Measurements from ENCODE around the gene FHOD3.

FHOD3 gene

DNA sequence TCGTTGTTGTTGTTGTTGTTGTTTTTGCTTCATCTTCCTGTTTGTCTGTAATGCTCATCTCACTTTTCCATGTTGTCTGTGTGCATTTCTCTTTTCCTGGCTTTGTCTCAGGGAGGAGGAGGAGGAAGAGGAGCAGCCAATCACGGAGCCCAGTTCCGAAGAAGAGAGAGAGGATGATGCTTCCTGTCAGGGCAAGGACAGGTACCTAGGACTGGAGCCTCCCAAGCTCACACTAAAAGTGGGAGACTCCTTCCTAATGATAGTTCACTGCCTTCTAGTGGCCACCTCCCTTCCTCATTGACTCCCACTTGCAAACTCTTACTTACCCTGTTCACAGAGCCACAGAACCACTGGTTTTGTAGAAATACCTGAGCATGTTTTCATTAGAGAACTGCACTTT is 351.7 kb downstream of the FHOD3 start:
- in situ Hi-C loops (cut with MboI; ENCODE audit: low sequenced_read_pairs) = no loop called here

DNA sequence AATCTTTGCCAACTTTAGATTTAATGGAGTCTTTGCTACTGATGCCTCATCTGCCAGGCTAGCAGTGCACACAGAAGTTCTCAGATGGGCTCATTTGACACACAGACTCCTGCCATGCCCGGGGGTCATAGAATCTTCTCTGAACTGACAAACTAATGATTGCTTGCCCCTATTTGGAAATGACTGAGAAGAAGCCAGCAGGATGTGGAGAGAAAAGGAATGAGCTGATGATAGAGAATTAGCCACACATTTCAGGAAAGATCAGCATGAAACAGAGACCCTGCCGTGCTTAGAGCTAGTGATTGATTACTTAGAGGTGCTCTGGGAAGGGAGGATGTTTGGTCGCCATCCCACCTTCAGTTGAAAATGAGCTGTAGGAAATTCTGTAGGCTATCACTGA is 352.8 kb downstream of the FHOD3 start:
- in situ Hi-C loops (cut with MboI; ENCODE audit: low sequenced_read_pairs) = no loop called here

DNA sequence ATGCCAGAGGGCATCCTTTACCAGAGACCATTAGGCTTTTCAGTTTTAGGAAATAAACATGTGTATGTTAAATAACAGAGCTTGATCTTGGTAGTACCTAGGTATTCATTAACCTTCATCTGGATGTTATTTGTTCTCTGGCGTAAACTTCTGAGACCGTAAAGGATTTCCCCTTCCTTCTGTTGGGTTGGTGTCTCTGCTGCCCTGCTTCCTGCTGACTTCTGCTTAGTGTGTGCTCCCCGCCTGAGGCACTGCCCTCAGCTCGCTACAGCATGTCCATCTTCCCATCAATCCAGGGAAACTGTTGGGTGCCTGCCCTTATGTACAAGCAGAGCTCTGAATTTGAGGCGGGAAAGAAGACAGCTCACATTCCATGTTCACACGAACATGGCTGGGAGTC is 353.4 kb downstream of the FHOD3 start:
- in situ Hi-C loops (cut with MboI; ENCODE audit: low sequenced_read_pairs) = no loop called here

DNA sequence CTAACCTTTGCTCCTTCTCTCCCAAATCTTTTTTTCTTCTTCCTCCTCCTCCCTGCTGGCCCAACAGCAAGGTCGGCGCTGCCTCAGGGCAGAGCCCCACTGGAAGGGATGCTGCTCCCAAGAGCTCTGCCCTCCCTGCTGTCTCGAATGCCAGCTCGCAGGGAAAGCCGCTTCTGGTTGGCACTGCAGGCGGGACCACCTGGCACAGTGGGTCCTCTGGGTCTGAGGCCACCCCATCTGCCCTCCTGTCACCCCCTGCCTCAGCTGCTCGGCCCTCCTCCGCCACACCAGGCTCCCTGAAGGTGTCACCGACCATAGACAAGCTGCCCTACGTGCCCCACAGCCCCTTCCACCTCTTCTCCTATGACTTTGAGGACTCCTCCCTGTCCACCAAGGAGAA is 355.0 kb downstream of the FHOD3 start:
- in situ Hi-C loops (cut with MboI; ENCODE audit: low sequenced_read_pairs) = no loop called here

DNA sequence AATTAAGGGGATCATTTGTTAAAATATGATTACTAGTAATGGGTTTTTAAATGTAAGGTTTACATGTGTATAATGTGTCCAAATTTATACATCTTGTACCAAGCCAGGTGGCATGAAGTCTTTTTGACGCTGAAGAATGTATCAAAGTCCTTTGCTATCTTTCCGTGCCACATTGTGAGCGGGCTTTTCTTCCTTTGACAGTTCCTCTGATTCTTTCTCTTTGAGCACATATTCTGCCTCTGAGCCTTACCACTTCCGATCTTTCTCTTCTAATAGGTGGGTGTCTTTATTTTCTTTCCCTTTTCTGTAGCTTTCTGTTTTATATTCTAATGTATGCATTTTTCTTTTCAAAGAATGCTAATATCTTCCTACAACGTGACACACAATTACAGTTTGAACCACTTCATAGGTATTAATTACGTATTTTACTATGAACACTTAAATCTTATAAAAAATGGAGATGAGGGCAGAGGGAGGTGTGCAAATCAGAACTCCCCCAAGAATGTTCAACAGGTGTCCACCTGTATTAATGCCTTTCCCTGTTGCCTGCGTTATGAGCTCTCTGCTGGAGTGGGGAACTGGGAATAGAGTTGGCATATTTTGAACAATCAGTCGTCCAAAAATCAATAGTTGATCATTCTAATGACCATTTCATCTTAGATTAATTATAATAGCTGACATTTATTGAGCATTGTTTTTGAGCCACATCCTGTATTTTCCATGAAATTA is 355.8 kb downstream of the FHOD3 start:
- in situ Hi-C loops (cut with MboI; ENCODE audit: low sequenced_read_pairs) = no loop called here

DNA sequence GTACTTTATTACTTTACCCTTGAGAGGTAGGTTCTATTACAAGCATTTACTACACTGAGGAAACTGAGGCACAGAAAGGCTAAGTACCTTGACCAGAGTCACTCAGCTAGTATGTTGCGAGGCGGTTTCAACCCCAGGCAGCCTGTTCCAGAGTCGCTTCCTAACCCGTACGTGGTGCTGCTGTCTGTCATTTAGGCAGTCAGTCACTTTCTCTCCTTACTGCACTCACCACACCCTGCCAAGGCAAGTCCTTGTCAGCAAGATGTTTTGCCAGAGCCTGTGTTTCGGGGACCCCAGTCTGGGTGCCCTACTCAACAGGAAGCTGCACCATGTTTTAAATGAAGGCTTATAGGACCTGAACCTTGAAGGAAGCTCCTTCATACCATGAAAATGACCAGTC is 356.4 kb downstream of the FHOD3 start:
- in situ Hi-C loops (cut with MboI; ENCODE audit: low sequenced_read_pairs) = no loop called here

DNA sequence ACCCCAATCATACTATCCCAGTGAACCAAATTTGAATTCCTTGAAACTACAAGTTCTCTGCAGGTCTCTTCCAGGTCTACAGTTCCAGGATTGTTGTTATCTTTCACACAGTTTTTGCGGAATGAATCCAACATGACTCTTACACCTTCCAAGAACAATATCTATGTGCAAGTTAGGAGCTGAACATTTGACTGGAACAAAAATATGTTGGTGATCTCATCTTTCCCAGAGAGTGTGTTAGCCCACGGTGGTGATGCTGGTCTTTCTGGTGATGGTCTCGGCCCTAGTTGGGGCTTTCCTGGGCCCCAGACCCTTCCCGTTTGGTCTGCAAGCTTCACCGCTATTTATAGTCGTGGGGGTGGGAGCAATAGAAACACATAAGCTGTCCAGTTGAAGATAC is 357.6 kb downstream of the FHOD3 start:
- in situ Hi-C loops (cut with MboI; ENCODE audit: low sequenced_read_pairs) = no loop called here

DNA sequence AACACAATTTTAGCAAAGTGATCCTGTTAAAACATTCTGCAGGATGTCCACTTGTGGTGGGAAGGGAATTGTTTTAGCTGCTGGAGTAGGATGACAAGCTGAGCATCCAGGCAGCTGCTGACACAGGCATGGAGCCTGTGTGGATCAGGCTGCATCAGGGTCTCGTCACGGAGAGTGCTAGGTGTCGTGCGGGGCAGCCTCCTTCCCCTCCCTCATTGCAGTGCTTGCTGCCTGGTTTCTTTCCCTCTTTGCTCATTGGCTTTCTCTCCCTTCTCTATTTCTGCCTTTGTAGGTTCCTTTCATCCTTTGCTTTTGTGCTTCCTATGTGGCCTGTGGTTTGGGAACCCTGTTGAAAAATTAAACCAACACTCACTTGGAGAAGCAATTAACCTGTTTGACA is 358.4 kb downstream of the FHOD3 start:
- in situ Hi-C loops (cut with MboI; ENCODE audit: low sequenced_read_pairs) = no loop called here

DNA sequence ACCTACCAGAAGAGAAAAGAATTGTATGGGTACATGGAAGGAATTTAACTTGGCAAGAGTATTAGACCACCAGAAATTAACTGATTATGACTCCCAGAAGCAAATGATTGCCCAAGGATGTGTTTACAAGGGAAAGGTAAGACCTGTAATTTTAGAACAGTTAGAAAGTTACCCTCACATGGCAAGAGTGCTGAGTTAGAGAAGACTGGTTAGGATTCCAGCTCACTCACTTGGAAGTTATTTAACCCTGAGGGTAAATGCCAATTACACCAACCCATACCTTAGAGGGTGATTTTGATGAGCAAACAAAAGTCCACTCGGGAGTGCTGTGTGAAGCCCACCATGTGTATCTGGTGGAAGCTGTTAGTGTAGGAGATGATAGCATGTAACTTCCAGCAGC is 361.1 kb downstream of the FHOD3 start:
- in situ Hi-C loops (cut with MboI; ENCODE audit: low sequenced_read_pairs) = no loop called here

DNA sequence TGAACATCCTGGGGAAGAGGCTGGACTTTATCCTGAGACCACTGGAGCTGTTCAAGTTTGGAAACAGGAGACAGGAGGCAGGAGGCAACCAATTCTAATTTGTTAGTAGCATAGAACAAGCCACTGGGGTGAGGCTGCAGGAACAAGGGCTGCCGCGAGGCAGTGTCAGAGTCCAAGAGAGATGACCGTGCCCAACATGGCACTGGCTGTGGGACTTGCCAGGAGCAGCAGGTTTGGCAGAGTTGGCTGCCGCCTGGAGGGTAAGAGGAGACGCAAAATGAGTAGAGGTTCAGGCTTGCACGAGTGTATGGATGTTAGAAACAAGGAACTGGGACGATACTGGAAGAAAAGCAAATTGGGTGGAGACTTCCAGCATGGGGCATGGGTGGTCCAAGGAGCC is 362.8 kb downstream of the FHOD3 start:
- in situ Hi-C loops (cut with MboI; ENCODE audit: low sequenced_read_pairs) = no loop called here

DNA sequence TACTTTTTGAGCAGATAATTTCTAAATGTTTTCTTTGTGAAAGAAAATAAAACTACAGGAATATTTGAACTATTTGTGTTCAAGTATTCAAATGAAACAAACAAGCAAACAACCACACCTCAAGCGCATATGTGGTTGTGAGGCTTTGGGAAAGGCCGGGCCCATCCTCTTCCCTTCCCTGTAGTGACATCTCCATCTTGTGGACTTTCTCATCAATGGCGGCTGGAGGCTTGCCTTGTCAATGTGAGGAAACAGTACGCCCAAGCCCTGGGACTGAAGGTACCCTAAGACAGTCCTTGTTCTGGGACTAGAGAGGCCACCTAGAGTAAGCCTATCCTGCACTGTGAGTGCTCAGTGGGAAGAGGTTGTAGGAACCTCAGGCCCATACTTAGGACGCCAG is 364.5 kb downstream of the FHOD3 start:
- in situ Hi-C loops (cut with MboI; ENCODE audit: low sequenced_read_pairs) = no loop called here

DNA sequence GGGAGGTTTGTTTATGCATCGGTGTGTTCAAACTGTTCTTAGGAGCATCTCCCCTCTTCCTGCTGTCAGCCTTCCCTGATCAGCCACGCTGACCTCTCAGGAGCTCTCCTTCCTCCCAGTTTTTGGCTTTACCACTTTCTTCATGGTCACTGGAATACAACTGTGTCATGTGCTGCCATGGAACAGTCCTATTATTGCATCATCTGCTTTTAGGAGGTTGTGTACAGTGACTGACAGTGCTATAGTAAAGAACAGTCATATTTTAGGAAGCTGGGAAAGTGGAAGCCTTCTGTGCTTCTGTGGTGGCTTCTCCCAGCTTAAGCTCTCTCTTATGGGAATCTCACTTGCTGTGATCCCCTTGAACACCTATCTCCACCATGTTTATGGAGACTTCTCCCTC is 365.8 kb downstream of the FHOD3 start:
- in situ Hi-C loops (cut with MboI; ENCODE audit: low sequenced_read_pairs) = no loop called here

DNA sequence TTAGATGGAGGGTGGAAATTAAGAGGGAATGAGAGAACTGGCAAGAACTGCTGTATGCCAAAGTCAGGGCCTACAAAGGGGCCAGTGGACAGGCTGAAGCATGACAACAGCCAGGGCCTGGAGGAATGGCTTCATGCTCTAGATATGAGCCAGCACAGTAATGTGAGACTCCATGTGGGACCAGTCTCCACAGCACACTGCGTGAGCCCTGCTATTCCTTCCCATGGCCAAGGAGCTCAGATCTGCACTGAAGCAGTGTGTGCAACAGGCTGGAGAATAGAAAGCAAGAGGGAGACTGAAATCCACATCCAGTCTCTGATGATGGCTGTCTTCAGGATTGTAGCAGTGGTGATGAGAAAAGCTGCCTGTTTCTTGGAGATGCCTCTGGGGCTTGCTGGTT is 368.4 kb downstream of the FHOD3 start:
- in situ Hi-C loops (cut with MboI; ENCODE audit: low sequenced_read_pairs) = no loop called here

DNA sequence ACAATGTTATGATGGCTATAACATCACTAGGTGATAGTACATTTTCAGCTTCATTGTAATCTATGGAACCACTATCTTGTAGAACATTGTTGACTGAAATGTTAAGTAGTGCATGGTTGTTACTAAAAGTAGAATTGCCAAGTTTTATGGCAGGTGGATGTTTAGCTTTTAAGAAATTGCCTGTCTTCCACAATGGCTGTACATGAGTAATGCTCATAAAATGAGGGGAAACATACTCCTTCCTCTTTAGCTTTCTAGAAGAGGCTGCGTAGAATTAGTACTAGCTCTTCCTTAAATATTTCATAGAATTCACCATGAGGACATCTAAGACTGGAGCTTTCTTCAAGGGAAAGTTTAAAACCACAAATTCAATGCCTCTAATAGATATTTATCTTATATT is 370.3 kb downstream of the FHOD3 start:
- in situ Hi-C loops (cut with MboI; ENCODE audit: low sequenced_read_pairs) = no loop called here

DNA sequence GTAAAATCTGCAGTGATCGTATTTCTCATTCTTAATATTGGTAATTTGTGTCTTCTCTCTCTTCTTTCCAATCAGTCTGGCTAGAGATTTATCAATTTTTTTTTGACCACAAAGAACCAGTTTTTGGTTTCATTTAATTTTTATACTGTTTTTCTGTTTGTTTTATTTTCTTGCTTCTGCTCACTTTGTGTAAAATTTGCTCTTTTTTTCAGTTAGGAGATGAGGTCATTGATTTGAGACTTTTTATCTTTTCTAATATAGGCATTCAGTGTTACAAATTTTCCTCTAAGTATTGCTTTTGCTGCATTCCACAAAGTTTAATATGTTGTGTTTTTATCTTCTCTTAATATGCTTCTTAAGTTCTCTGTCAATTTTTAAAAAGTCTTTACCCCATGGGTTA is 370.8 kb downstream of the FHOD3 start:
- in situ Hi-C loops (cut with MboI; ENCODE audit: low sequenced_read_pairs) = no loop called here

DNA sequence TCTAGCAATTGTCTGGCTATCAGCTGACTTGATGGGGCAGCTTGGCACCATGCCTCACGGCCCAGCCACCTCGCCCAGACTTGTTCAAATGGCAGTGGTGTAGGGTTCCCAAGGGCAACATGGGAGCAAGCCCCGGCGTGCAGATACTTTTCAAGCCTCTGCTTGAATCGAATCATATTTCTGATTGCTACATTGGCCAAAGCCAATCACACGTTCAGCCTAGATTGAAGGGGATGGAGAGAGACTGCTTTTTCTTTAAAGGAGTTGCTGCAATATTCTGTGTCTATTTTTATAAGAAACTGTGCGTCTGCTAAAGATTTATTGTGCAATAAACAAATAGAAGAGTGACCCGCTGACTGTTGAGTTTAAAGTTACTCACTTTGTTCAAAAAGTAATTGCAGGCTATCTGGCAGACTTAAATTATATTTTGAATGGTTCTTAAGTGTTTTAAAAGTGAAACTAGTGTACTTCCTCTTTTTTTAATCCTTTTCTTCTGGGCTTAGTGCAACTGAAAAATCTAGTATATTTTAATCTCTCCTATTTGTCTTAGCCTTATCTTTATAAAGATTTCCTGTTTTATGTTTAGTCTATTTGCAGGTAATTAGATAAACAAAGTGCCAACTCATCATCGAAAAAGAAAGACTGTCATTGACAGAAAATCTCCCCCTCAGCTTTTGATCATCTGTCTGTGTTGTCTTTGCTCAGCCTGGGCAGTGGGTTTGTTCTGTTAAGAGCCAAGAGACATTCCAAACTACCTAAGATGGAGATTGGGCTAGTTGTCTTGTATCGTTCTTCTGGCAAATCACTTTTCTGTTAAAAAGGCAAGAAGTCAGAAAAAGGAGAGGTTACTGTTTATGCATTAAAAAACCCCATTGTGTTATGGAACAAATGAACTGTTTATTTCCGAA is 375.2 kb downstream of the FHOD3 start:
- in situ Hi-C loops (cut with MboI; ENCODE audit: low sequenced_read_pairs) = no loop called here

DNA sequence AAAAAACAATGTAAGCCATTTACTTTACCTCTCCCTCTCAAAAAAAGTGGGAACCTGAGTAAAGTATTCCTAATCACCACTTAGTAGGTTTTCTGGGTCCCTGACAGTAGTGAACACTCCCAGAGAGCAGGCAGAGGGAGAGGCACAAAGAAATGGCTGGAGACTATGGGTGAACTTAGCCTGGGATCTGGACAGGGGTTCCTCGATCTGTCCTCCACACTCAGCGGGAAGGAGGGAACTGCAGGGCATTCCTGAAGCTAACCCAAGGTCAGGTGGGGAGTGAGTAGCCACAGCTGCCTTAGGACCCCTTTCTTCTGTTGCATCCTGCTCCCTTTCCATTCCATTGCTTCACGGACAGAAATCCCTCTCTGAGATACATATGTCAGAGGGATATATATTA is 375.9 kb downstream of the FHOD3 start:
- in situ Hi-C loops (cut with MboI; ENCODE audit: low sequenced_read_pairs) = no loop called here

DNA sequence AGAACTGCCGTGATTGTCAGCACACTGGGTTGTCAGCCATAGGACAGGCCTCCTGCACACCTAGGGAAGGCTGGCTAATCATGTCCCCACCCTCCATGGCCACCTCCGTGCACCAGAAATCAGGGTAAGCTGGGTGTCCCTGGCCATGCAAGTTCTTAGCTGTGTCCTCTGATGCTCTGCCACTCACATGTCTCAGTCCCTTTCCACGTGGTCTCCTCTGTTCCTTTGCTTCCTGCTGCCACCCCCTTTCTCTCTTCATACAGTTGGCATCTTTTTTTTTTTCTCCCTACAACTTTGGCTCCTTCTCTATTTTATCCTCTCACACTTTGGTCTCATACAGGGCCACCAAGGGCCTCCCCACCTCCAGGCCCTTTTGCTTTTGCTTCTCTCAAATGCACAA is 377.6 kb downstream of the FHOD3 start:
- in situ Hi-C loops (cut with MboI; ENCODE audit: low sequenced_read_pairs) = no loop called here

DNA sequence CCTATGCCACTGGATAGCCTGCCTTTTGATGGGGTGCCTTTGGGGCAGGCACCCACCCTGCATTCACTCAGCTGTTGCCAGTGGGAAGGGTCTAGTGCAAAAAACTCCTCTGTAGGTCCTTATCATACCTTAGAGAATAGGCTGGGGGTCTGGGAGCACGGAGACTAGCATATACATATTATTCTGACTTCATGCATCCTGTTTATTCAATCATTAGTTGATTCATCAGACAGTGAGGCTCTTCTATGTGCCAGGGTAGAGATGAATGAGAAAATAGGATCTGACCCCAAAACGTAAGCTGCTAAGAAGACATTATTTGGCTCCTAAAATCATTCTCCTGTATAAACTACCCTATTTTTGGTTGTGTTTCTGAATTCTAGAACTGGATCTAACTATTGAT is 378.0 kb downstream of the FHOD3 start:
- in situ Hi-C loops (cut with MboI; ENCODE audit: low sequenced_read_pairs) = no loop called here

DNA sequence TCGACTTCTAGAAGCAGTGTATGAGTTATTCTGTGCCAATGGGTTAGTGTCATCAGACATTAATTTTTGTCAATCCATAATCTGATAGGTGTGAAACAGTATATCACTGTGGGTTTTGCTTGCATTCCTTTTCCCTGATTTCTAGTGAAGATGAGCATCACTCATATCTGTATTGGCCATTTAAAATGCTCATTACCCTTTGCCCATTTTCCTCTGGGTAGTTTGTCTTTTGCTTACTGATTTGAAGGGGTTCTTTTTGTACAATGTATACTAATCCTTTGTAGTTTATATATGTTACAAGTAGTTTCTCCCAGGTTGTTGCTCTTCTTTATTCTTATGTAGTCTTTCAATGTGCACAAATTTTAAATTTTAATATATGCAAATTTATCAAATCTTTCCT is 379.1 kb downstream of the FHOD3 start:
- in situ Hi-C loops (cut with MboI; ENCODE audit: low sequenced_read_pairs) = no loop called here

DNA sequence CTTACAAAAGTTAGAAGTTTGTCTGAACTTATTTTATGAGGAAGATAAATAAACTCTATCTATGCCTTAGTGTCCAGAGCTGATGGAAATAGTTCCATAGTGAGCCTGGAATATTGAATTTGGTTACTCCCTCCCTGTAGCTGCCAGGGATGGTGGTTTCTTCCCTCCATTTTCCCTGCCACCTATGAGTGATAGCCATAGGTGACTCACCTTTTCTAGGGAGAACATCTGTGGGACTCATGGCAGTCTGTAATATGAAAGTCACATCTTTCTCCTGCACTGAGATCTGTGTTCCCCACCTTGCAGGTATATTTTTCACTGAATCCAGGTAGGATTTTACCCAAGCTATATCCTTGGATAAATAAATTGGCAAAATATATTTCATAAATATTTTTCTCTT is 382.5 kb downstream of the FHOD3 start:
- in situ Hi-C loops (cut with MboI; ENCODE audit: low sequenced_read_pairs) = no loop called here

DNA sequence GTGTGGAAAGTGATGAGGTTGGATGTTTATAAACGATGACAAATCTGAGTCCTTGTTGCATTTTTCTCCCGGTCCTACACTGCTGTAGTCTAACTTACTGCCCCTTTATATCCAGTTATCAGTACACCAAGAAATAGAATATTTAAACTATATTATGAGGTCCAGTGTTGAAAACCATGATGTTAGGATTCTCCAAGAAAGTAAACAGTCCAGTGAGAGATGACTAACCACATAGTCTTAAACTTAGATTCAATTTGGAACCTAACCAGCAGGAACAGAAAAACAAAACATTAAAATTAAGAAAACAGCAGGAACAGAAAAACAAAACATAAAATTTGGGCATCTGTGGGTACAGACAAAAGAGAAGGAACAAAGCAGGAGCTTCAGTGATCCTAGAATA is 388.1 kb downstream of the FHOD3 start:
- in situ Hi-C loops (cut with MboI; ENCODE audit: low sequenced_read_pairs) = no loop called here

Data from HL-60/S4 treated with retinoic acid at 250 ng/mL for 4 days and 3 days (cell line).